ENCODE results near the gene SRGAP1.

The SRGAP1 gene

GRCh38 chr12:63916561-63917476 lies 72.3 kb downstream of the SRGAP1 start:
- H2AFZ ChIP-seq (ENCODE audit: low read depth, low read length) = no peak overlapping the region

DNA sequence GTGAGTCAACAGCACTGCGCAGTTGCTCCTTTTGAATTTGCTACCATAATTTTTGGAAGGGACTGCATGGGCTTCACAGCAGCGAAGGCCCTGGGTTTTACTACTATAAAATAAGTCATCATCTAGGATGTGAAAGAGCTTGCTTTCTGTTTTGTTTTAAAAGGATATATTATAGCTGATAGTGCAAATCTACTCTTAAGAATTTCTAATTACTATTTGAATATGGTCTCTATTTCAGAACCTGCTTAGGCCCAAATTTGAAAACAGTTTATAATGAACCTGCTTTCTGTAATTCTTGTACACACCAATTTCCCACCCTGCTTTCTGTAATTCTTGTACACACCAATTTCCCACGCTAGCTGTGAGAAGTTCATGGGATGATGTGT lies 73.0 kb downstream of the SRGAP1 start:
- no peaks in the 10 kb centered on the region for H3K79me2 ChIP-seq (ENCODE audit: insufficient read depth, low read length)
- no peaks in the 10 kb centered on the region for H4K20me1 ChIP-seq (ENCODE audit: insufficient read depth, low read length)
- ATAC-seq (ENCODE audit: insufficient read depth, low read depth) (no peak), DNase-seq (no peak)
- no peaks in the 10 kb centered on the region for H3K27me3 ChIP-seq (ENCODE audit: insufficient read depth, low read length, poor library complexity)
- H3K9me3 ChIP-seq (ENCODE audit: insufficient read depth, low read length, severe bottlenecking) = no peaks in the 10 kb centered on the region
- no peaks in the 10 kb centered on the region for H3K4me1 ChIP-seq (ENCODE audit: insufficient read depth, low read length)
- H3K27ac ChIP-seq (ENCODE audit: low read length) = no peak overlapping the region
- H3K4me3 ChIP-seq (ENCODE audit: low read depth in 1 of 2, low read length in 2 of 2) = no peak overlapping the region
- H2AFZ ChIP-seq (ENCODE audit: low read depth, low read length) = no peak overlapping the region
- no peak for TF ChIP-seq EZH2 (IDR thresholded peaks at IDR 0.05; ENCODE audit: borderline replicate concordance, low read depth, low read length, severe bottlenecking)
- TF ChIP-seq, protein P1, sequence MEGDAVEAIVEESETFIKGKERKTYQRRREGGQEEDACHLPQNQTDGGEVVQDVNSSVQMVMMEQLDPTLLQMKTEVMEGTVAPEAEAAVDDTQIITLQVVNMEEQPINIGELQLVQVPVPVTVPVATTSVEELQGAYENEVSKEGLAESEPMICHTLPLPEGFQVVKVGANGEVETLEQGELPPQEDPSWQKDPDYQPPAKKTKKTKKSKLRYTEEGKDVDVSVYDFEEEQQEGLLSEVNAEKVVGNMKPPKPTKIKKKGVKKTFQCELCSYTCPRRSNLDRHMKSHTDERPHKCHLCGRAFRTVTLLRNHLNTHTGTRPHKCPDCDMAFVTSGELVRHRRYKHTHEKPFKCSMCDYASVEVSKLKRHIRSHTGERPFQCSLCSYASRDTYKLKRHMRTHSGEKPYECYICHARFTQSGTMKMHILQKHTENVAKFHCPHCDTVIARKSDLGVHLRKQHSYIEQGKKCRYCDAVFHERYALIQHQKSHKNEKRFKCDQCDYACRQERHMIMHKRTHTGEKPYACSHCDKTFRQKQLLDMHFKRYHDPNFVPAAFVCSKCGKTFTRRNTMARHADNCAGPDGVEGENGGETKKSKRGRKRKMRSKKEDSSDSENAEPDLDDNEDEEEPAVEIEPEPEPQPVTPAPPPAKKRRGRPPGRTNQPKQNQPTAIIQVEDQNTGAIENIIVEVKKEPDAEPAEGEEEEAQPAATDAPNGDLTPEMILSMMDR (IDR thresholded peaks at IDR 0.05; ENCODE audit: borderline replicate concordance, extremely low read depth, low read length, poor library complexity, severe bottlenecking) = no peak
- H3K36me3 ChIP-seq (ENCODE audit: insufficient read depth, low read length) = no peaks in the 10 kb centered on the region
- H3K4me2 ChIP-seq (ENCODE audit: insufficient read depth, low read length) = no peak overlapping the region
- H3K9ac ChIP-seq (ENCODE audit: low read depth, low read length) = no peak overlapping the region

More at GRCh38 chr12:63916561-63917476, 72.3 kb downstream of the SRGAP1 start:
- Histone ChIP-seq H3K9ac (ENCODE audit: low read depth, low read length) (no peak overlapping the region), H4K20me1 (ENCODE audit: insufficient read depth, low read length) (no peaks in the 10 kb centered on the region), H3K9me3 (ENCODE audit: insufficient read depth, low read length, severe bottlenecking) (no peaks in the 10 kb centered on the region), H3K79me2 (ENCODE audit: insufficient read depth, low read length) (no peaks in the 10 kb centered on the region), H3K4me3 (ENCODE audit: low read depth in 1 of 2, low read length in 2 of 2) (no peak overlapping the region), H3K27ac (ENCODE audit: low read length) (no peak overlapping the region), H3K4me2 (ENCODE audit: insufficient read depth, low read length) (no peak overlapping the region), H3K27me3 (ENCODE audit: insufficient read depth, low read length, poor library complexity) (no peaks in the 10 kb centered on the region), H3K4me1 (ENCODE audit: insufficient read depth, low read length) (no peaks in the 10 kb centered on the region), H3K36me3 (ENCODE audit: insufficient read depth, low read length) (no peaks in the 10 kb centered on the region)
- TF ChIP-seq, protein P1 (IDR thresholded peaks at IDR 0.05; ENCODE audit: borderline replicate concordance, extremely low read depth, low read length, poor library complexity, severe bottlenecking) = no peak
- TF ChIP-seq EZH2 (IDR thresholded peaks at IDR 0.05; ENCODE audit: borderline replicate concordance, low read depth, low read length, severe bottlenecking) = no peak
- DNase-seq = no peak
- ATAC-seq (ENCODE audit: insufficient read depth, low read depth) = no peak

- ATAC-seq (ENCODE audit: insufficient read depth, low read depth) (no peak), DNase-seq (no peak)
- no peaks in the 10 kb centered on the region for H3K4me1 ChIP-seq (ENCODE audit: insufficient read depth, low read length)
- no peaks in the 10 kb centered on the region for H3K9me3 ChIP-seq (ENCODE audit: insufficient read depth, low read length, severe bottlenecking)
- H3K4me3 ChIP-seq (ENCODE audit: low read depth in 1 of 2, low read length in 2 of 2) = no peak overlapping the region
- H3K4me2 ChIP-seq (ENCODE audit: insufficient read depth, low read length) = no peak overlapping the region
- H3K36me3 ChIP-seq (ENCODE audit: insufficient read depth, low read length) = no peaks in the 10 kb centered on the region
- H2AFZ ChIP-seq (ENCODE audit: low read depth, low read length) = no peak overlapping the region
- H3K27me3 ChIP-seq (ENCODE audit: insufficient read depth, low read length, poor library complexity) = no peaks in the 10 kb centered on the region
- TF ChIP-seq, protein P1 (IDR thresholded peaks at IDR 0.05; ENCODE audit: borderline replicate concordance, extremely low read depth, low read length, poor library complexity, severe bottlenecking) = no peak
- TF ChIP-seq EZH2 (IDR thresholded peaks at IDR 0.05; ENCODE audit: borderline replicate concordance, low read depth, low read length, severe bottlenecking) = no peak
- H4K20me1 ChIP-seq (ENCODE audit: insufficient read depth, low read length) = no peaks in the 10 kb centered on the region
- no peak overlapping the region for H3K27ac ChIP-seq (ENCODE audit: low read length)
- no peak overlapping the region for H3K9ac ChIP-seq (ENCODE audit: low read depth, low read length)
- H3K79me2 ChIP-seq (ENCODE audit: insufficient read depth, low read length) = no peaks in the 10 kb centered on the region
Observed at GRCh38 chr12:63917864-63918799, 73.6 kb downstream of the SRGAP1 start.

All from DND-41 (cell line).